NCI-H1092 (cell line): ENCODE measurements around the gene RASGRP1.

Source experiments
- DNase-seq: peaks from one replicate; lab custom pipeline; 2025; lab: John Stamatoyannopoulos, UW

The RASGRP1 gene

GRCh38 chr15:38565287-38565670, 665 bp upstream of the RASGRP1 start:
- DNase-seq, result no peak

DNA sequence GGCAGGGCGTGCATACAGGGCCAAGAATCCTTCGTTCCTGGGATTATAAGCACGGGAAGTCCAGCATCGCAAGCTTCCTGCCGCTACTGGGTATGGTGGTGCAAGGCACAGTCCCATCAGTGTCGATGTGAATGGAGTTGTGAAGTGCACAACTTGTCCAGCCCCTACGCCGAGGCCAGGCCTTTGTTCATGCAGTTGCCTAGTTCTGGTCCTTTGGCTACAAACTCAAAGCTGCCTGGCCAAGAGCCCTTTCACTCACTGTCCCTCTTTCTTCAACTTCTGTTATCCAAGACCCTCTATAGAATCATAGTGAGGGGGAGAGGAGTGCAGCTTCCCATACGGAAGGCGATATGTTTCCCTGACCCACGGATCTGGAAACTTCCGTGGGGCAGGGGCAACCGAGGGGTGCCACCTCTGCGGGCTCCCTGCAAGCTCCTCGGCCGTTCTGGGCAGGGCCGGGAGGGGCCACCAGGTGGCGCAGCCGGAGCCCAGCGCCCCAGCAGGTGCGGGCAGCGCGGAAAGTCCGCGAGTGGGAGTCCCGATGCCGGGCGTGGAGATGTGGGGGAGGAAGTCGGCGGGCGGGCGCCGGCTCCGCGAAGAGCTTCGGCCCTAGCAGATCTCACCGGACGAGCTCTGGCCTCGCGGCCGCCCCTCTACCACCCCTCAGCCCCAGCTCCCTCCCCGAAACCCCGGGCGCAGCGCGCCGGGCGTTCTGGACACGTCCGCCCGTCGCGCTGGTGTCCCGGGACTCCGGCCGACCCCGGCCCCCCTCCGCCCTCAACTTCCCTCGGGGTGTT, 693 bp downstream of the RASGRP1 start:
- no peak for DNase-seq

GRCh38 chr15:38562278-38562677, 2.3 kb downstream of the RASGRP1 start:
- no peak for DNase-seq

DNA sequence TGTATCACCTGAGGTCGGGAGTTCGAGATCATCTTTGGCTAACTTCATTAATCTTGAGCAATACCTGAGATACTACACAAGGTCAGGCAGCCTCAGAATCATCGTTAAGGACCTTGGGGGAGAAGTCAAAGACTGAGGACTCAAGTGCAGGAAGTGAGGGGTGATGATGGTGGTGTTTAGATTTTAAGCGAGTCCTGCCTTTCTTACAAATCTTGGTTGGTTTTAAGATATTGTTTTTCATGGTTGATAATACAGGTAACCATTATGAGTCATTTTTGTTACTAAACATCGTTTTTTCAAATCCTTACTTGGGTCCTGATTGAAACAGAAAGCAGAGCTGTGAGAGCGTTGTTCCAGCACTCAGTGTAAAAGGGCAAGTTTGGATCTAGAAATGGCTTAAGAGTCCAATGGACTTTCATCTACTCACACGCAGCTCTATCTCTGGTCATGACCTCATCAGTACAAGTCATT, 4.1 kb downstream of the RASGRP1 start:
- no peak for DNase-seq

DNA sequence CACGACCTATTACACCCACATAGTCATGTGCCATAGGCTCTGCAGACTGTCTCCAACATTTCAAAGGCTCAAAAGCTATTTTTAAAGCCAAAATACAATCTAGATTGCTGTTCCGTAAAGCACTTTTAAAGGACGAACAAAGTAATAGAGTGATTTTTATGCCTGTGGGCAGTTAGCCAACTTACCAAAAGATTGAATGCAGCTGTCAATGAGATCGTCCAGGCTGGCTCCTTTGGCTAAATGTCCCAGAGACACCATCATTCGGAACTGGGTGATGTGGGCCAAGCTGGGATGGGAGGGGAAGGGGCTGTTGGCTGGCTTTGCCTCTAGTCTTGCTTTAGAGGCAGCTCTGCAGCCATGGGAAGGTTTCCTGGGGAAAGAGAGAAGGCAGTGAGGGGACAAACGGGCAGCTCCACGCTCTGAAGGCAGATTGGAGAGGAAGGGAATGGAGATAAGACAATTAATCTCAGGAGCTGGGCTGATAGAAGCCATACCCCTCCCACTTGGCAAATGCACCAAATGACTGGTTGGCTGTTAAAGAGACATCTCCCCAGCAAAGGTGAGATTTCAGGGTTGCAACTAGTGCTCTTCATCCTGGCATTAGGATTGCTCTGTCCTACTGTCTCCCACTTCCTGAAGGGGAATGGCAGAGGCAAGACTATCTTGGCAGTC, 4.8 kb downstream of the RASGRP1 start:
- no peak for DNase-seq

- no peak for DNase-seq
Measured at GRCh38 chr15:38559131-38559530, 5.5 kb downstream of the RASGRP1 start.

DNA sequence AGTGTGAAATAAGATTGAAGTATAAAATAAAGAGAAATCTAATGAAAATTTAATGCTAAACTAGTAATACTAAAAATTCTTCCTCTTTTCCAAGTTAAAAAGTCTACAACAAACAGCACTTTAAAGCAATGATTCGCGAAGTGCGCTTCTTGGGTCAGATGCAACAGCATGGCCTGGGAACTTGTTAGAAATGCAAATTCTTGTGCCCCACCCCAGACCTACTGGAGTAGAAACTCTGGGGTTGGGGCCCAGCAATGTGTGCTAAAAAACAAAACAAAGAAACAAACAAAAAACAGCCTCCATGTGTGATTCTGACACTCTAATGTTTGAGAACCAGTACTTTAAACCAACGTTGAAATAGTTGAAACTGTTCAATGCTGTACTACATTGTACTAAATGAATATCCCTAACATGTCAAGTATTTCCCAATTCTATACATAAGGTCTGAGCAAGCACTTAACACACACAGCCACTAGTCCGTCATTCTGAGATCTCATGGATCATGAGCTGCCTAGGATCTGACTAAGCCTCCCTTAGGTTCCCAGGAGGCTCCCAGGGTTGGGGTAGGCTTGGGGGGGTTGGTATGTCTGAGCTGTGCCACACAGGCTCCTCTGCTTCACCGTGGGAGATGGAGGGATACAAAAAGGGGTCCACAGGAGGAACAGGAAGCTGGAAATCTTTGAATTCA, 6.1 kb downstream of the RASGRP1 start:
- DNase-seq, result no peak

DNA sequence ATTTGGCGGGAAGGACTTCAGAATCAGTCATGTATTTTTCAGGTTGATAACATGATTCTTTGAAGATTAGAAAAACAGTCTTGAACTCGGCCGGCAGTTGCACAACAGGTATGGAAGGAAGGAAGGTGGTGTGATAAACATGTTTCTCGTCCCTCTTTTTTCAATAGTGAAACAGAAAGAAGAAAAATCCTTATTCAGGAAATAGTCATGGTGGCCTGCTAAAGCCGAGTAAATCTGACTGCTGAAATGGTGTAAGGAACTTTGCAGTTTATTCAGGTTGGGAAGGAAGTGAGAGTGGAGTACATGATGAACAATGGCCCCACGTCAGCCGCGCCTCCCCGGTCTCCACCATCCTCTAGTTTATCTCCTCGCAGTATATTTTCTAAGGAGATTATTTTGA, 6.7 kb downstream of the RASGRP1 start:
- DNase-seq, result no peak

DNA sequence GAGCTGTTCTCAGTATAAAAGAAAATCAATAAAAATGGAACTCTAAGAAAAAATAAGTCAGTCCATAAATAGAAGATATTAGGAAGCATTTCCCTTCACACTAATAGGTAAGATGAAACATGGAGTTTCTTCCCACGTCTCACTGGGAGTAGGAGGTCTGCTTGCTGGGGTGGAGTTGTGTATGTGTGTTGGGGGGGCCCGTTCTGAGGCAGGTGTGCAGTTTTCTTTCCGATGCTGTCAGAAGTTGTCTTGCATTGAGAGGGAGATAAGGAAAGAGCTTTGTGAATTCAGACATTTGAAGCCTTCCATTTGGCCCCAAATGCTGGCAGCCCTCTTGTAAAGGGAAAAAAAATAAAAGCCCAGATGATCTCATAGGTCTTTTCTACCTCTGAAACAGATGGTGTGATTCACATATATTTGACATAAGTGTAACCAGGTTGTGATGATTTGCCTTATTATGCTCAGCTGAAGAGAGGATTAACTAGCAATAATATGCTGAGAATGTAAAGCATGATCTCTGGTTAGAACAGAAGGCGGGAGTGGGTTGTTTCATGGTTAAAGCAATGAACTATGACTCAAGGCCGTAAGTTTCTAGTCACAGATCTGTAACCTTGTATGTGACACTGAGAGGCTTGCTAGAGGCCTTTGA, 8.8 kb downstream of the RASGRP1 start:
- DNase-seq, result no peak

DNA sequence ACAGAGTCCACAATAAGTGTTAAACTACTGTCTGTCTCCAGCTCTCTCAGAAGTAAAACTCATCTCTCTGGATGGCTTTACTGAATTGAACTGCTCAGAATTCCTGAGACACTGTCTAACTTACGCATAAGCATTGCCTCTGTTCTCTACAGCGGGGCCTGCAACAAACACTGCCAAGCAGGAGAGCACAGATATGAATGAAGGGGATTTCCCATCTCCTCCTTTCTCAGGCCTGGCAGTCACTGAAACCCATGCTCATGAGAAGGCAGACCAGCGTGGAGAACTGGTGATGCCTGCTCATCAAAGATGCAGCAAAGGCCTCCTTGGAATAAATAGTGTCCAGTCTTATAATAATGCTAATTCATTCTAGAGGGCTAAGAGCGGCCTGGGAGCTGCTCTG, 10.3 kb downstream of the RASGRP1 start:
- DNase-seq, result no peak

GRCh38 chr15:38553071-38553470, 11.5 kb downstream of the RASGRP1 start:
- no peak for DNase-seq

GRCh38 chr15:38551720-38552648, 12.6 kb downstream of the RASGRP1 start:
- no peak for DNase-seq

DNA sequence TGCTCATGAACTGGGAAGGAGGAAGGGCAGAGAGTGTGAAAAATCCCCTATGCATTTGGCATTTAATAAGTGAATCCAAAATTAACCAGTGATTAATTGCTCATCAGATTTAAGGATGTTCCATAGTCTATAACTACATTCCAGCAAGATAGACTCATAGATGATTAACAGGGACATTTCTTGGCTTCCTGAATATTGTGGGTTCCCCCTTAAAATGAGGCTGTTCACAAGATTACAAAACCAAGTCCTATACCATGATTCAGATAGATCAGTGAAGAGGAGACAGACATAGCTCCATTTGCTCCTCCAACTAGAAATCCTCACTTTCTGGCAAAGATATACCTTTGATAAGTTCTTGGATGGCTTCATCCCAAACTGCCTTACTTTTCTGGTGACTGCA, 15.4 kb downstream of the RASGRP1 start:
- no peak for DNase-seq

GRCh38 chr15:38547255-38547997, 17.2 kb downstream of the RASGRP1 start:
- DNase-seq, result no peak

DNA sequence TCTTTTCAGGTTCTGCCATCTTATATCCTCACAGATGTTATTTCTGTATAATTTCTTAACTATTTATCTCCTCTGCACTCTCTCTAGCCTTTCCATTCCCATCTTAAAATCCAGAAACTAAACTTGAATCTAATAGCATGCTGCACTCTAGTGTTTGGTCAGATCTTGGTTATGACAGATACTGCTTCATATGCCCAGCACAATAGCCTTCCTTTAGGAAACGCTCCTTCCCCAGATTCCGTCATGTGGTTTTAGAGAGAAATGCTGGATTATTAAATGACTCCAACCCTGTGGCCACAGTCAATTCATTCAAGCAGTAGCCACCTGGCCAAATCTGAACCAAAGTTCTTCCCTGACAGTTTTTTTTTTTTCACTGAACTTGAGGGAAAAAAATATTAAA, 19.4 kb downstream of the RASGRP1 start:
- no peak for DNase-seq

GRCh38 chr15:38541026-38541425, 23.6 kb downstream of the RASGRP1 start:
- DNase-seq, result no peak

DNA sequence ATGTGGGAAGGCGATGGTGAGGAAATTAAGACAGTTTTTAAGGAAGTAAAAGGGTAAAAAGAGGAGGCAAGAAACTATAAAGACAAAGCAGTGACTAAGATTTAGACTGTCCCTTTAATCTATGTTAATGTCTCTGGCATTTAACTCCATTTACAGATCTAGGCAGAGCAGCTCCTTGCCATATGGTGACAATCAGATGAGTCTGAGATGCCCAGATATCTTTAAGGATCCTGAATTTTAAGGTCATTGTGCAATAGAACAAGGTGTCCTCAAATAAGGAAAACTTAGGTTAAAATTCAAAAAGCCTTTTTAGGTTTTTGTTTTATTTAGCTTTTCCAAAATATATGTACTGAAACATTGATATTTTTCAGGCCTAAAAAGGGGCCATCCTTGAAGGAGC, 24.1 kb downstream of the RASGRP1 start:
- no peak for DNase-seq

GRCh38 chr15:38539008-38539343, 25.6 kb downstream of the RASGRP1 start:
- no peak for DNase-seq

DNA sequence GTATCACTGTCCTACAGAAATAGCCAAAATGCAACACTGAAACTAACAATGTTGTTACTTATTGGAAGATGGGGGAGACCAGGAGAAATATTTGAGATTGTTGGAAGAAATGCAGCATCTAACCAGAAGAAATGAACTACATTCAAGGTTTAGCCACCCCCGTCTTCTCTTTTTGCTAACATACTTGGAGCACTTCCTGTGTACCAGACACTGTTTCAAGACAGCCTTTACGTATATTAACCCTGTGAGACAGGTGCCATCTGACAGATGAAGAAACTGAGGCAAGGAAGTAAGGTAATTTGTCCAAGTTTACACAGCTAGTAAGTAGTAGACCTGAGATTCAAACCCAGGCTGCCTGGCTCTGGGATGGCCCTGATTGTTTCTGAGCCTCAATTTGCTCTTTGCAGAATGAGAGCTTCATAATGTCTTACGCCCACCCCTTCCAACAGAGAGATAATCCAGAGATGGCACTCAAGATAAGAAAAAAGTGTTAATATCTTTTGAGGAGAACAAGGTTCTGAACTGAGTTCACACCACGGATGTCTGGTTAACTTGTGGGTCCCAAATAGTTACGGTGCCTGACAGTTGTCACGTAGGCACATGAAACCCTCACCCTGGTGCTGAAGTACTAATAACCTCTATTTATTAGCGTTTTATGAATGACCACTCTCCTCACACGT, 26.1 kb downstream of the RASGRP1 start:
- no peak for DNase-seq

GRCh38 chr15:38536201-38536676, 28.4 kb downstream of the RASGRP1 start:
- no peak for DNase-seq
